RWPE2 (cell line): ENCODE data around the gene BEST2.
"Not testable (repeated sequence)": the region's sequence is repeated elsewhere in the genome, so short reads cannot be mapped to it uniquely, and the experiment has no call there.

Source experiments
- ATAC-seq: fragments of 200-7000 bp; cut with Tn5 transposase; 3 replicates; pipeline ENCODE4 v1.9.1; 2021; ENCODE audit warnings: low read depth
- DNase-seq: peaks from one replicate; pipeline ENCODE4 v3.0.0-alpha.2; 2020; ENCODE audit warnings: low spot score
- H3K27ac ChIP-seq: fragments of 450-650 bp; 2 replicates; pipeline ENCODE4 v1.5.1; 2017; ENCODE audit warnings: mild to moderate bottlenecking; ENCODE audit not compliant: poor library complexity, severe bottlenecking
- H3K27me3 ChIP-seq: fragments of 250-450 bp; sonication (Bioruptor Pico); 2 replicates; pipeline ENCODE4 v1.5.1; 2021; ENCODE audit warnings: mild to moderate bottlenecking, moderate library complexity; ENCODE audit not compliant: insufficient read depth, poor library complexity, severe bottlenecking
- H3K36me3 ChIP-seq: fragments of 250-450 bp; sonication (Bioruptor Pico); 2 replicates; pipeline ENCODE4 v1.5.1; 2020; ENCODE audit warnings: low read depth, mild to moderate bottlenecking, moderate library complexity
- H3K4me1 ChIP-seq: fragments of 250-450 bp; sonication (Bioruptor Pico); 2 replicates; pipeline ENCODE4 v1.5.1; 2021; ENCODE audit warnings: mild to moderate bottlenecking, moderate library complexity; ENCODE audit not compliant: insufficient read depth, poor library complexity, severe bottlenecking
- H3K4me3 ChIP-seq: fragments of 250-450 bp; sonication (Bioruptor Pico); 2 replicates; pipeline ENCODE4 v1.5.1; 2021; ENCODE audit warnings: mild to moderate bottlenecking, moderate library complexity; ENCODE audit not compliant: severe bottlenecking
- H3K9me3 ChIP-seq: fragments of 250-450 bp; sonication (Bioruptor Pico); 2 replicates; pipeline ENCODE4 v1.5.1; 2021; ENCODE audit warnings: mild to moderate bottlenecking, moderate library complexity; ENCODE audit not compliant: severe bottlenecking
- TF ChIP-seq, protein P1 (sequence below): fragments of 450-650 bp; IDR thresholded peaks from one replicate; pipeline ENCODE4 v1.5.1; 2017; ENCODE audit warnings: mild to moderate bottlenecking, moderate library complexity; ENCODE audit not compliant: poor library complexity, severe bottlenecking

Gene BEST2

DNA sequence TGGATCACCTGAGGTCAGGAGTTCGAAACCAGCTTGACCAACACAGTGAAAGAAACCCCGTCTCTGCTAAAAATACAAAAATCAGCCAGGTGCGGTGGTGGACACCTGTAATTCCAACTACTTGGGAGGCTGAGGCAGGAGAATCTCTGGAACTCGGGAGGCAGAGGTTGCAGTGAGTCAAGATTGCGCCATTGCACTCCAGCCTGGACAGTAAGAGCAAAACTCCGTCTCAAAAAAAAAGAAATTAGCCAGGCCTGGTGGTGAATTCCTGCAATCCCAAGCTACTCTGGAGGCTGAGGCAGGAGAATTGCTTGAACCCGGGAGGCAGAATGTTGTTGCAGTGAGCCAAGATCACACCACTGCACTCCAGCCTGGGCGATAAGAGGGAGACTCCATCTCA, 43.0 kb upstream of the BEST2 start:
- Histone ChIP-seq H3K27me3 (no peaks in the 10 kb centered on the region), H3K4me3 (no peak overlapping the region), H3K4me1 (no peaks in the 10 kb centered on the region), H3K27ac (no peak overlapping the region), H3K9me3 (no peaks in the 10 kb centered on the region), H3K36me3 (peaks cover 97% of the 10 kb centered on the region)
- DNase-seq (no peak), ATAC-seq (no peak)
- TF ChIP-seq, protein P1, sequence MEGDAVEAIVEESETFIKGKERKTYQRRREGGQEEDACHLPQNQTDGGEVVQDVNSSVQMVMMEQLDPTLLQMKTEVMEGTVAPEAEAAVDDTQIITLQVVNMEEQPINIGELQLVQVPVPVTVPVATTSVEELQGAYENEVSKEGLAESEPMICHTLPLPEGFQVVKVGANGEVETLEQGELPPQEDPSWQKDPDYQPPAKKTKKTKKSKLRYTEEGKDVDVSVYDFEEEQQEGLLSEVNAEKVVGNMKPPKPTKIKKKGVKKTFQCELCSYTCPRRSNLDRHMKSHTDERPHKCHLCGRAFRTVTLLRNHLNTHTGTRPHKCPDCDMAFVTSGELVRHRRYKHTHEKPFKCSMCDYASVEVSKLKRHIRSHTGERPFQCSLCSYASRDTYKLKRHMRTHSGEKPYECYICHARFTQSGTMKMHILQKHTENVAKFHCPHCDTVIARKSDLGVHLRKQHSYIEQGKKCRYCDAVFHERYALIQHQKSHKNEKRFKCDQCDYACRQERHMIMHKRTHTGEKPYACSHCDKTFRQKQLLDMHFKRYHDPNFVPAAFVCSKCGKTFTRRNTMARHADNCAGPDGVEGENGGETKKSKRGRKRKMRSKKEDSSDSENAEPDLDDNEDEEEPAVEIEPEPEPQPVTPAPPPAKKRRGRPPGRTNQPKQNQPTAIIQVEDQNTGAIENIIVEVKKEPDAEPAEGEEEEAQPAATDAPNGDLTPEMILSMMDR, result no peak

- DNase-seq (no peak), ATAC-seq (no peak)
- H3K36me3 ChIP-seq, result peaks cover 97% of the 10 kb centered on the region
- no peak overlapping the region for H3K4me3 ChIP-seq
- TF ChIP-seq, protein P1, result no peak
- H3K4me1 ChIP-seq, result no peaks in the 10 kb centered on the region
- H3K9me3 ChIP-seq, result no peaks in the 10 kb centered on the region
- H3K27ac ChIP-seq, result no peak overlapping the region
- no peaks in the 10 kb centered on the region for H3K27me3 ChIP-seq
Measured at GRCh38 chr19:12711187-12711586, 40.4 kb upstream of the BEST2 start.

DNA sequence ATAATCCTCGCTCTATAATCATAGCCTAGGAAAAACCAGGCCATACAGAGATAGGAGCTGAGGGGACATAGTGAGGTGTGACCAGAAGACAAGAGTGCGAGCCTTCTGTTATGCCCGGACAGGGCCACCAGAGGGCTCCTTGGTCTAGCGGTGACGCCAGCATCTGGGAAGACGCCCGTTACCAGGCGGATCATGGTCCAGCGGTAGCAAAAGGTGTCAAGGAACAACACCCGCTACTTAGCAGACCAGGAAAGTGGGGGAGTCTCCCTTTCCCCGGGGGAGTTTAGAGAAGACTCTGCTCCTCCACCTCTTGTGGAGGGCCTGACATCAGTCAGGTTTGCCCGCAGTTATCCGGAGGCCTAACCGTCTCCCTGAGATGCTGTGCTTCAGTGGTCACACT, 39.5 kb upstream of the BEST2 start:
- TF ChIP-seq, protein P1, result peak; percentile 70
- peaks cover 98% of the 10 kb centered on the region for H3K36me3 ChIP-seq
- H3K27me3 ChIP-seq, H3K27ac ChIP-seq, H3K9me3 ChIP-seq, H3K4me3 ChIP-seq, ATAC-seq, DNase-seq, H3K4me1 ChIP-seq: not testable (repeated sequence)

GRCh38 chr19:12713304-12713703, 38.3 kb upstream of the BEST2 start:
- not testable (repeated sequence) for H3K9me3 ChIP-seq, H3K4me1 ChIP-seq, H3K27ac ChIP-seq, H3K4me3 ChIP-seq, DNase-seq, ATAC-seq, H3K27me3 ChIP-seq
- H3K36me3 ChIP-seq, result peaks cover 100% of the 10 kb centered on the region

- H3K36me3 ChIP-seq, result peaks cover 95% of the 10 kb centered on the region
- no peaks in the 10 kb centered on the region for H3K9me3 ChIP-seq
- H3K4me1 ChIP-seq, result no peaks in the 10 kb centered on the region
- no peak overlapping the region for H3K27ac ChIP-seq
- DNase-seq, result no peak
- no peak overlapping the region for H3K4me3 ChIP-seq
- TF ChIP-seq, protein P1, result no peak
- no peak for ATAC-seq
- no peaks in the 10 kb centered on the region for H3K27me3 ChIP-seq
Measured at GRCh38 chr19:12715102-12715501, 36.5 kb upstream of the BEST2 start.
